GM03348 (cell line): ENCODE data around the gene PDZD2.

ENCODE experiments used
- DNase-seq: peaks from one replicate; pipeline ENCODE4 v3.0.0; 2012; ENCODE audit warnings: low spot score

Gene PDZD2

DNA sequence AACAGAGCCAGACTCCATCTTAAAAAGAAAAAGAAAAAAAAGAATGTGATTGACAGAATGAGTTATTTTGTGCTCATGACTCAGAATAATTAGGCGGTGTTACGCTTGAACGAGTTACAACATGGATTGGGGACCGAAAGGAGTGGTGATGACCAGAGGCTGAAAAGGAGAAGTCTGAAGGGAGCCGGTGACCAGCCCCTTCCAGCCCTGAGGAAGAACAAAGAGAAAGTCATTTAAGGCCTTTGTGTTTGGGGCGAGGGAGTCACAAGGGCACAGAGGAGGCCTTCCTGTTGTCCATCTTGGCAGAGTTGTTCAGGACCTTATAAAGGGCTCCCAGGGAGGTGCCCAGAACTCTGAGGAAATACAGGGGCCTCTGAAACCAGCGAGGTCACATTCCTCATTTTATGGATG lies 403.6 kb downstream of the PDZD2 start:
- no peak for DNase-seq

DNA sequence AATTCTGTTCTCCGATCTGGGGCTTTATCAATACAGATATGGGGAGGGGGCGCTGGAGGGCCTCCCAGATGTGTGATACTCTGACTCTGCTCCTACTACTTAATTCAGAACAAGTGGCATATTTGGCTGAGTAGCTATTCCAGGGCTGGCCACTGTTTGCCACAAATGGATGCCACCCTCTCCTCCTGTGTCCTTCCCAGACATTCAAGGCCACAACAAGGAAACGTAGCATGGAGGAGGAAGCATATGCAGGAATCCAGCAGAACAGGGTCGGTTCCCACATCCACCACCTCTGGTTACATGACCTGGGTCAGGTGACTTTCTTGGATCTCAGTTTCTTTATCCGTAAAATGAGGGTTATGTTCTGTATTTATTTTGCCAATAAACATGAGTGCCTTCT lies 404.2 kb downstream of the PDZD2 start:
- no peak for DNase-seq

DNA sequence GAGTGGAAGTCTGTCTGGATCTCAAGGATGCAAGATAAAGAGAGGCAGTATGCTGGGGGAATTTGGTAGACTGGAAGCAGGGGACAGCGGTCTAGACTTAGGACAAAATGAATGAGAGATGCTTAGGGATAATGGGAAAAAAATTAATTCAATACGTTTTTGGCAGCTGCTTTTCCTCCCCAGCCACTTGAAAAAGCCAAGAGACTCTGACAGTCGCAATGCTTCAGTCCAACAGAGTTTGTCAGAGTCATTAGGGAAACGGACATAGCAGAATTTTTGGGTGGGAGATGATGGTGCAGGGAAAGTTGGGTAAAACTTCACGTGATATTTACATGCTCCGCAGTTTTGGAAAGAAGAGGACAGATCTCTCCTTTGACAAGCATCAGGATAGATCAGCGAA lies 405.5 kb downstream of the PDZD2 start:
- DNase-seq = no peak

DNA sequence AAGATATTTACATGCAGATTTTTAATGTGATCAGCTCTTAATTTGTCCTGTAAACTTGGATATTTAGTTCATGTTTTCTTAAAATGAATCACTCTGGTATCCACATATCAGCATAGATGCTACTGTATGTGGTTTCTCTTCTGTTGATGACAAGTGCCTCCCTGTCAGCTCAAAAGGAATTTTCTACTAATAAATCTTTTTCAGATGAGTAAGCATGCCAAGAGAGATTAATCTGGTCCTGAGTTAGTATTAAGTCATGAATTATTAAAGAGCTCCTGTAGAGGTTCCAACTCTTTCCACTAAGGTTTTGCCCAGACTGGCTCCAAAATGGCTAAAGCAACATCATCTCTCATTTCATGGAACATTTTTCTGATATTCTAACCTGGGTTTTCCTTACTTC lies 406.0 kb downstream of the PDZD2 start:
- DNase-seq = peak; percentile 60

DNA sequence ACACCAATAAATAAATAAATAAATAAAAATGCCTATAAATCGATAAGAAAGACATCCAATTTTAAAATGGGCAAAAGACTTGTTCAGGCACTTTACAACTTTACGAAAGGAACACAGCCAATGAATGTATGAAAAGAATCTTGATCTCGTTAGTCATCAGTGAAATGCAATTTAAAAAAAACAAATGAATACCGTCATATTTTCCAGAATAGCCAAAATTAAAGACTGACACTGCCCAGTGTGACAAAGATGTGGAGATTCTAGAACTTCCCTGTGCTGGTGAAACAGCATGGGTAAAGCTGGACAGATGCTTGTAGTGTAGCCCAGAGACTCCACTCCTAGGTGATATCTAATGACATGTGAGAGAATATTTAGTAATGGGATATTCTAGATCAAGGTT lies 408.1 kb downstream of the PDZD2 start:
- no peak for DNase-seq

DNA sequence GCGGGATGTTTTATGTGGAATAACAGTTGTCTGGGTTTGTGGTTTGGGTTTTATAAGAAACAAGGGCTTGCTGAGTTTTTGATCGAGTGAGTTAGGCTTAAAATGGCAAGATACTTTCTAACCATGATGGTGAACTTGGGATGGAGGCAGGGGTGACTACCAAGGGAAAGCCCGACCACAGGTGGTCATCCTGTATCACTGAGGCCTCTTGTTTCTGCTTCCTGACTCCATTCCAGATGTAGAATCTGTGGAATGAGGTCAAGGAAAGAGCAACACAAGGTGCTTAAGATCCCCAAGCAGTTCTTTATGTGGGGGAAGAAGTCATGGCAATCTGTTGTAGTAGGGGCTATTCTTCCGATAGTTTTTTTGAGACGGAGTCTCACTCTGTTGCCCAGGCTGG lies 412.9 kb downstream of the PDZD2 start:
- no peak for DNase-seq

DNA sequence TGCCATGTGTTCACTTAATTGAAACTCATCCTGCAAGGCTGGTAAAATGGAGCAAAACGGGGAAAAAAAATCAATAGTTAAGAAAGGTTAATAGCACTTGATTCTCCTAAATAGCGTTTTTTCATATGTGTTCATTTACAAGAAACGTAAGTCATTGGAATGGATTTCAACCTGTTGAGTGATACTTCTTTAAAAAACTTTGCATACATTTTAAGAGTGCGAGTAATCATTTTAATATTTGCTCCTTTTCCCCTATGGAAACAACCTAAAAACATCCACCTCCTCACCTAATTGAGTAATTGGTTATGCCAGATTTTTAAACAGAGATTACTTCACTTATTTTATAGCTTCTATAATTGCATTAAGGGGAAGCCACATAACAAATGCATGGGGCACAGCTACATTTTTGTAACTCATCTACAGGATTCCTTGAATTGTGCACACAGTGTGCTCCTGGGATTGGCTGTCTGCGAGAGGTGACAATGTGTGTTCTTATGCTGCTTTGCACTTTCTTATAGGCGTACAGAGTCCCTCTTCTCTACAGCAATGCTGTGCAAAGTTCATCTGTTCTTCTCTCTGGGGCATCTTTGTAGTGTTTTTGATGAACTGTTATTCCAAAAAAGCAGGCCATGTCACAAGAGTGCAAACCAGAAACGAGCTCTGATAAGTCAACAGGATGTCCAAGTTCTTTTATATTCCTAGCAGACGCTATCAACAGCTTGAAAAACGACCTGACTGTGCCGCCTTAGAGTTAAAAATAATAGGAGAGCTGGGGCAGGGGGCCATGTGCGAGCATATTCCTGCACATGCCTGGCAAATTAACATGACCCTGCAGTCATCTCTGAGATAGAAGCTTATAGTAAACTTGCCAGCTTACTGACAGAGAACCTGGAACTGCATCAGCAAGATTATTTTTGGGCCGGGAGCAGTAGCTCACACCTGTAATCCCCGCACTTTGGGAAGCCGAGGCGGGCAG lies 417.2 kb downstream of the PDZD2 start:
- DNase-seq = no peak

DNA sequence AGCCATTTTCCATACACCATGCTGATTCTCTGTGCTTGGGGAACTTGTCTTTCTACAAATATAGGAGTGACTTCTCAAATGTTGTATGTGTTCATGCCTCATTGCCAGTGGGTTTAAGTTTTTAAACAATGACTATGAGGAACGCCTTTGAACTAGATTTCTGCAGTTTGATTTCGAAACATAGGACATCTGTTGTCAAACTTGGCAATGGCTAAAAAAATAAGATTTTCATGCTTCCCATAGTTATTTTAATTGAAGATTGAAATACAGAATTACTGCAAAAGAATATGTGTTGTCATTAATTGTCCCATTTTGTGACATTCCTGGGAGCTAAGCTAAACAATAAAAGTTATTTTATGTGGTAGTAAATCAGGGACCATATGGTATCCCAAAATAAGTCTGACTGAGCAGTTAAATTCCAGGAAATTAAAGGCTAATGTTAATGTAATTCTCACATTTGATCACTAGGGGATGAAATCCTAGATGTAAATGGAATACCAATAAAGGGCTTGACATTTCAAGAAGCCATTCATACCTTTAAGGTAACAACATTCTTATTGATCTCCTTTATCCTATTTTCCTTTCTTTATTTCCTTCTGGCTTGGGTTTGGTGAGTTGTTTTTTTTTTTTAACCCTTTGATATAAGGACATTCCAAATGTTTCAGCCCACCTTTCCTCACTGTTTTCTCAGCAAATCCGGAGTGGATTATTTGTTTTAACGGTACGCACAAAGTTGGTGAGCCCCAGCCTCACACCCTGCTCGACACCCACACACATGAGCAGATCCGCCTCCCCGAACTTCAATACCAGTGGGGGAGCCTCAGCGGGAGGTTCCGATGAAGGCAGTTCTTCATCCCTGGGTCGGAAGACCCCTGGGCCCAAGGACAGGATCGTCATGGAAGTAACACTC lies 418.5 kb downstream of the PDZD2 start:
- DNase-seq = peak; percentile 36

DNA sequence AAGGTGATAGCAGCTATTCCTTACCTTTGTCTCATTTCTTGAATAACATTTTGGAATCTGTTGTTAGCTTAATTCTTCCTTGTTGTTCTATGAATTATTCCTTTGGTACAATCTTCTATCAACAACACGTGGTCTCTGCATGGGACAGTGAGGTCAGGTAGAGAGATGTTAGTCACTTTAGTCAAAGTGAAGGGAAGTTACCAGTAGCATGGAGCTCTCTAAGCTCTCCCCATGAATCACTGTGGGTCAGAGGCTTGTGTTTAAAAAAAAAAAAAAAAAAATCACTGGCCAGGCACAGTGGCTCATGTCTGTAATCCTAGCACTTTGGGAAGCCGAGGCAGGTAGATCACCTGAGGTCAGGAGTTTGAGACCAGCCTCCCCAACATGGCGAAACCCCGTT lies 419.2 kb downstream of the PDZD2 start:
- no peak for DNase-seq

DNA sequence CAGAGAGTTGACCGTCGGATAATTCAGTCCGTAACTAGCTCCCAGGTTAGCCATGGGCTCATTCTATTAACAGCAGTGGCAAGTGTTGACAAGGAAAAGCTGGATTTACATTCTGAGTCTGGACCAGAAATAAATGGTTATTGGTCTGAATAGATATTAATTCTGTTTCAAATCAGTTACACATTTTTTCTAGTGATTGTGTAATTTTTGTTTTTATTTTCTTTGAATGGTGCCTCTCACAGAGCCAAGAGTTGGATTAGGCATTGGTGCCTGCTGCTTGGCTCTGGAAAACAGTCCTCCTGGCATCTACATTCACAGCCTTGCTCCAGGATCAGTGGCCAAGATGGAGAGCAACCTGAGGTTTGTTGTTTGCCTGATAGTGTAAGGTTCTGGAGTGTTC lies 420.1 kb downstream of the PDZD2 start:
- DNase-seq = no peak

DNA sequence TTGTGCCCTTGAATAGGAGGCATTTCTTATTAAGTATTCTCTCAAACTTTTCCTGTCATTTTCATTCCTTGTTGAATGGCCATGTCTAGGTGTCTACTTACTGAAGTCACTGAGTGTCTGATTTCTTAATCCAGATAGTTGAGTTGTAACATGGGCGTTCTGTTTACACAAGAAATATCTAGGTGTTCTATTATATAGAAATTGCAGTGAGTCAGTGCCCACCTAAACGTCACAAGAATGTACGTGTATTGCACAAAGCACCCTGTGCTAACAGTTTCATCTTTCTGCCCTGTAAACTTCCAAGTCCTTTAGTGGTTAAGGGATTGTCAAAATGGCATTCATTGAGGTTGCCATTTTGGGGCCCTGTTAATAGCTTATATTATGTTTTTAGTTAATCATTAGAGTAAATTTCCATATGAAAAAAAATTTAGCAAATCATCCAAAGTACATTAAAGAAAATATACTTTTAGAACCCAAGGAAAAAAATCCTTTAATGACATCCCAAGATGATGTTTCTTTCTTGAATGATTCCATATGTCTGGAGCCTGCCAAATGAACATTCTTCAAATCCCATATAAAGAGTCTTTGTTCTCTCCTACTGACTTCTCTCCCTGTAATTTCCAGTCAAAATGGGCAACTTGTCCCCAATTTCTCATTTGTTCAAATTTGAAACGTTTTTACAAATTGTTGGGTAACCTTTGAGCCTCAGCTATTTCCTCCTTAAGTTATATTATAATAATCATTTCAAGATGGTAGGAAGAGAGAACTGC lies 421.0 kb downstream of the PDZD2 start:
- DNase-seq = no peak

DNA sequence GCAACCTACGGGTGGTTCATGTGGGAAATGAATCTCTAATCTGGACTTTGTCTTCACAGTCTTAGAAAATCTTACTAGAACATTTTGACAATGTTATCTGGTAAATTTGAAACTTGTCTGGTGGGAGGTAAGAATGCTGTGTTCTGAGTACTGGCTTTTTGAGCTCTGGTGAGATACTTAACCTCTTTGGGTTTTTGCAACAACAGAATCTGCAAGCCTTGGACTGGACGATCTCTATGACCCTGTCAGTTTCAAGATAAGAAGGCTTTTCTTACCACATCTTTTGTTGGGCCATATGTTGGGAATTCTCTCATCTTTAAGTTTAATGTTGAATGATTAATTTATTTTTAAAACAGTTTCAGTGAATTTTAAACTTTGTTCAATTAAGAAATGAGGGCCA lies 422.3 kb downstream of the PDZD2 start:
- DNase-seq = no peak

DNA sequence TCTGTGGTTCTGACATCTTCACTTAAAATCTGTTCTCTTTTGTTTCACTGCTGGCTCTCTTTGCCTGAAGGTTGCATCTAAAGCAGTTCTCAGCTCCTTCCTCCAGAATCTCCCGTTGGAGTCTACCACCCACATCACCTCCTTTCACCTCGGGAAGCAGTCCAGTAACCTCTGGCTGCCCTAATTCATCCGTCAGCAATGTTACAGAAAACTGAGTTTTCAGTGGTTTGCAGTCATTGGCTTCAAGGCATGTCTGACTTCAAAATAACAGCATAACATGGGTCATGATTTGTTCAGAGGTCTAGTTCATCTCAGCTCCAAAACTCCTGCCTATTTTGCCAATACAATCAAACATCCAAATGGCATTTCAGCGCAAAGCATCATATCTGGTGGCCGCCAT lies 427.5 kb downstream of the PDZD2 start:
- no peak for DNase-seq

DNA sequence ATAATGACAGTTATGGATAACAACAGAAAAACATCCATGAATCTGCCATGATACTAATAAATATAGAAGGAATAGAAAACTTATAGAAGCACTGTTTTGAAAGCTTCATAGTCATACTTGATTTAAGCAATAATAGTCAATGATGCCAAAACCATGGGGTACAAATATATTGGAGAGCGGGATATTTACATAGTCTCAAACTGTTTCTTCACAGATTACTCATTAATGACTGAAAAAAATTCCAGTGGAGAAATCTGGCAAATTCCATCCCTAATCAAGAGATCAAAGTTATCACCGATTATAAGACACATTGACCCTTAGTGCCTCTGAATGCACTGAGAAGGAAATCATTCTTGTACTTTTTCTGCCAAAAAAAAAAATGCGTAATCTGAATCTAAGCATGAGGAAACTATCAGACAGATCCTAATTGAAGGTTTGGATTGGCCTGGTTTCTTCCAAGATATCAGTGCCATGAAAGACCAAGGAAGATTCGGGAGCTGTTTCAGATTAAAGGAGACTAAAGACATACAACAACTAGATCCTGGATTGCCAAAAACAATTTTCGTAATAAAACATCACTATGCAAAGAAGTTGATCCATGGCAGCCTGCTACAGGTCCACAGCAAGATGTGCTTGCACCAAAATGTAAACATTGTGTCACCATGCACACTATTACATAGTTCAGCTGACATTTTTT lies 429.0 kb downstream of the PDZD2 start:
- no peak for DNase-seq

DNA sequence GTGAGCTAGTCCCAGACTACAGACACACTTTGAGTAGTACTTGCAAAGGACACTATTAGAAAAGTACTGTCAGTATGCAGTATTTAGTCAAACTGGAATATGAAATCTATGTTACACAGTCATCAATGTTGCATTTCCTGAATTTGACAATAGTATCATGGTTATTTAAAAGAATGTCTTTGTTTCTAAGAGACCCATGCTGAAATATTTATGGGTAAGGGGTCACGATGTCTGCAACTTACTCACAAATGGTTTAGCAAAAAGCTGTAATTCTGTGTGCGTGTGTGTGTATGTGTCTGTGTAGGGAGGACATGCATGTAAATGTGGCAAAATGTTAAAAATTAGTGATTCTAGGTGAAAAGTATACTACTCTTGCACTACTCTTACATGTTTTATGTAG lies 429.6 kb downstream of the PDZD2 start:
- no peak for DNase-seq

DNA sequence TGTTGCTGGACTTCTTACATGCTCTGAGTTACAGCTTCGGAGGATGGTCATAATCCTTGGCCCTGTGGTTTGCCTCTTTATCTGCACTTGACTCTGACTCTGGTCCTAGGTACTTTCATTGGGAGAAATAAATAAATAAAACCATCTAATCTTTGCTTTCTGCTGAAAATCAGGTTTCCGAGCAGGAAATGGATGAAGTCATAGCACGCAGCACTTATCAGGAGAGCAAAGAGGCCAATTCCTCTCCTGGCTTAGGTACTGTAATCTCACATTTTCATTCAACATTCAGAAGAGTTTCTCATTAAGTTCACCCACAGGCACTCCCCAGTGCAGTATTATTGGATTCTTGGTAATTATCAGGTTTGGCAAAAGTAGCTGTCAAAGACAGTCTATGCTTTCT lies 430.5 kb downstream of the PDZD2 start:
- no peak for DNase-seq

DNA sequence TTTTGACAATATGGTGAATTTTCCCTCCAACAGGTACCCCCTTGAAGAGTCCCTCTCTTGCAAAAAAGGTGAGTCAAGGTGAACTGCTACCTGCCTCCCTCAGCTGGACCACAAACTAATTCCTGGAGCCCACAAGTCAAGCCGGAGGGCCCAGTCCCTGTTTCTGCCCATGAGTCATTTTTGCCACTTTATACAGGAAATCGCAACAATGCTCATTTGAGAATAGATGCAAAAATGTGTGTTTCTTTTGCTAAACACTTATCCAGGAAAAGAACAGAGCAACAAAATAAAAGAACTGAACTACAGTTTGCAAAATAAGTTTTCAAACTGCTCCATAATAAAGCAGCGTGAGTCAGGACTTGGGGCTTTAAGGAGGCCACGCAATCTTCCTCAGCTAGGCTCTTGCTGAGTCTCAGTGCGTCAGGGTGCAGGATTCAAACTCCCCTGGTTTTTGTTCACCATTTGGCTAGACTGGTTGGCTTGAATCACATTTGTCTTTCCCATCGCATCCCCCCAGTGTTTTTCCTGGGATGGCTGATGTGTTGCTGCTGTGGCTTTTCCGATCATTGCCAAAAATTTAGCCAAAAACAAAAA lies 432.5 kb downstream of the PDZD2 start:
- DNase-seq = no peak

DNA sequence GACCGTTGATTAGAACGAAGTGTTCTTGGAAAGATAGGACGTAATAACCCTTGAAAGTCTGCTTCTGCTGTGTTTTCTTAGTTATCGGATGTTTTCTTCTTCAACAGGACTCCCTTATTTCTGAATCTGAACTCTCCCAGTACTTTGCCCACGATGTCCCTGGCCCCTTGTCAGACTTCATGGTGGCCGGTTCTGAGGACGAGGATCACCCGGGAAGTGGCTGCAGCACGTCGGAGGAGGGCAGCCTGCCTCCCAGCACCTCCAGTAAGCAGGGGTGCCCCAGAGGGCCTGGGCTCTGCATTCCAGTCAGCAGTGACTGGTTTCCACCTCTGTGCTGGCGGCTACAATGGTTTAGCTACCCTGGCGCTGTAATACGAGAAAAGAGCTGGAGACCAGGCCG lies 433.1 kb downstream of the PDZD2 start:
- DNase-seq = no peak

DNA sequence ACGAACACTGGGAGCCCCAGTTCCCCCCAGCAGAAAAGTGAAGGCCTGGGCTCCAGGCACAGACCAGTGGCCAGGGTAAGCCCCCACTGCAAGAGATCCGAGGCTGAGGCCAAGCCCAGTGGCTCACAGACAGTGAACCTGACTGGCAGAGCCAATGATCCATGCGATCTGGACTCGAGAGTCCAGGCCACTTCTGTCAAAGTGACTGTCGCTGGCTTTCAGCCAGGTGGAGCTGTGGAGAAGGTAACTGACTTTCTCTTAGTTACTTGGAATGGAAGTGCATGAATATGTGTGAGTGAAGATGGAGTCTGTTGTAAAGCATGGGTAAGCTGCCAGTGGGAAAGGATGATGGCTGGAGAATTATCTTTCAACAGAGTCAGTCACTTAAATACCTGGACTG lies 435.5 kb downstream of the PDZD2 start:
- no peak for DNase-seq

DNA sequence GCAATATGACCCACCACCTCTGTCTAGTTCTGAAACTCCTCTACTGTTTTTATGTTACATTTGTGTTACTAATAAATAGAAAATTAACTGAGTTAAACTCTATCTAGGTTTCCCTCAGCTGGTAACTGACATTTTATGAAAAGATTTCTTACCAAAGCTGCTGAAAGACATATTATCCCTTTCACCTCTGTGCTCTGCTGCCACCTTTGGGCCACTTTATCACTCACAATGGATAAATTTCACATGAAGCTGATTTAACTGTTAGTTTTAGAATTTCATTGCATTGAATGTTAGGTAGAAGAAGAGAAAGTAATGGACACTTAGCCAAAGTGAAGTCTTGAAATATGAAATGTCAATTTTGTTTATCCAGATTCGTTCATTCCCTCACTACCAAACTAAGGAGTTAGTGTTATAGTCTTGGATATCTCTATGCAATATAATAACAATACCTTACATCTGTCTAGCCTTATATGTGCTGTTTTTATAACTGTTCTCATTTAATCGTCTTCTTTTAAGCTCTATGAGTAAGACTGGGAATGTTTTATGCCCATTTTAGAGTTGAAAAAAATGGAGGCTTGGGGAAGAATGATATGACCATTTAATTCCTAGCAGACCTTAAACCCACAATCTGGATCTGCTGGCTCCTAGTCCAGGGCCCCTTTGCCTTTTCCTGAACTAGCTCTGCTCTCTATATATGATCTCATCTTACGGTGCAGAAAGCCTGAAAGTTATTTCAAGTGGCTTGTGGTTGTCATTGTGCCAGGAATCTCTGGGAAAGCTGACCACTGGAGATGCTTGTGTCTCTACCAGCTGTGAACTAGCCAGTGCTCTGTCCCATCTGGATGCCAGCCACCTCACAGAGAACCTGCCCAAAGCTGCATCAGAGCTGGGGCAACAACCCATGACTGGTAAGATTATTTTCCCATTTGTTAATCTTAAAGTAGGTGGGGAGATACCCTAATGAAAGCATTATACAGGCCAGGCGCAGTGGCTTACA lies 438.1 kb downstream of the PDZD2 start:
- peak; percentile 75 for DNase-seq
